IPS-18a (cell line): ENCODE measurements around the gene GPD1L.
A peak's percentile ranks its signal among the peaks of the same experiment; 100 is the strongest.

Source experiments
- H3K27ac ChIP-seq: one replicate; pipeline ENCODE4 v1.5.1; 2013; ENCODE audit warnings: low read length
- H3K27me3 ChIP-seq: one replicate; pipeline ENCODE4 v1.6.1; 2013; ENCODE audit warnings: mild to moderate bottlenecking, low read length; ENCODE audit not compliant: control insufficient read depth, insufficient read depth
- H3K36me3 ChIP-seq: one replicate; pipeline ENCODE4 v1.6.1; 2013; ENCODE audit warnings: low read depth, low read length; ENCODE audit not compliant: control insufficient read depth
- H3K4me1 ChIP-seq: one replicate; pipeline ENCODE4 v1.6.1; 2013; ENCODE audit warnings: low read depth, low read length; ENCODE audit not compliant: control insufficient read depth
- H3K4me3 ChIP-seq: one replicate; pipeline ENCODE4 v1.5.1; 2013; ENCODE audit warnings: low read length
- H3K9ac ChIP-seq: one replicate; pipeline ENCODE4 v1.6.1; 2013; ENCODE audit warnings: mild to moderate bottlenecking, low read length, moderate library complexity
- H3K9me3 ChIP-seq: one replicate; pipeline ENCODE4 v1.6.1; 2013; ENCODE audit warnings: low read depth, low read length; ENCODE audit not compliant: control insufficient read depth

GPD1L gene

DNA sequence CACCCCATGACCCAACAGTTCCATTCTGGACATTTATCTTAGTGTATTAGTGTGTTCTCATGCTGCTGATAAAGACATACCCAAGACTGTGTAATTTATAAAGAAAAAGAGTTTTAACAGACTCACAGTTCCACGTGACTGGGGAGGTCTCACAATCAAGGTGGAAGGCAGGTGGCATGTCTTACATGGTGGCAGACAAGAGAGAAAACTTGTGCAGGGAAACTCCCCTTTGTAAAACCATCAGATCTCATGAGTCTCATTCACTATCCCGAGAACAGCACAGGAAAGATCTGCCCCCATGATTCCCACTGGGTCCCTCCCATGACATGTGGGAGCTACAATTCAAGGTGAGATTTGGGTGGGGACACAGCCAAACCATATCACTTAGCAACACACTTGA, 21.6 kb upstream of the GPD1L start:
- Histone ChIP-seq H3K9ac (no peak overlapping the region), H3K27me3 (no peaks in the 10 kb centered on the region), H3K4me1 (no peaks in the 10 kb centered on the region), H3K4me3 (no peak overlapping the region), H3K9me3 (no peaks in the 10 kb centered on the region), H3K36me3 (no peaks in the 10 kb centered on the region), H3K27ac (no peak overlapping the region)

DNA sequence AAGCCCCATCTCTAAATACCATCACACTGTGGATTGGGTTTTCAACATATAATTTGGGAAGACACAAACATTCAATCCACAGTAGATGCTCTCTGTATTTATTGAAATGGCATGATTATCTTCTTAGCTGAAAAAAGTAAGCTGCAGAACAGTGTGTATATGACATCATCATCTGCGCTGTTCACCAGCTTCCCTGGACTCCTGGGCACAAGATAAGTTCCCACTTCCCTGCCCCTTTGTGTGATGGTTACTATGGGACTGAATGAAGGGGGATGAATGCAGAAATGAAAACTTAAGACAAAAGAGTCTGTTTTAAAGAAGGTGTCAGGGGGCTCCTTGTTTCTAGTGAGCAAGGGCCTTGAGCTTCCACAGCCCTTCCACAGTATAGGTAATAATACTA, 20.0 kb upstream of the GPD1L start:
- Histone ChIP-seq H3K4me3 (no peak overlapping the region), H3K4me1 (no peaks in the 10 kb centered on the region), H3K9ac (no peak overlapping the region), H3K36me3 (no peaks in the 10 kb centered on the region), H3K9me3 (no peaks in the 10 kb centered on the region), H3K27ac (no peak overlapping the region), H3K27me3 (no peaks in the 10 kb centered on the region)

- Histone ChIP-seq H3K36me3 (no peaks in the 10 kb centered on the region), H3K9me3 (no peaks in the 10 kb centered on the region), H3K4me1 (no peaks in the 10 kb centered on the region), H3K4me3 (no peak overlapping the region), H3K27me3 (no peaks in the 10 kb centered on the region), H3K9ac (no peak overlapping the region), H3K27ac (no peak overlapping the region)
Observed at GRCh38 chr3:32089476-32089875, 16.9 kb upstream of the GPD1L start.

GRCh38 chr3:32093204-32093603, 13.2 kb upstream of the GPD1L start:
- H3K36me3 ChIP-seq, result no peaks in the 10 kb centered on the region
- no peaks in the 10 kb centered on the region for H3K9me3 ChIP-seq
- no peak overlapping the region for H3K9ac ChIP-seq
- H3K27me3 ChIP-seq, result no peaks in the 10 kb centered on the region
- H3K4me3 ChIP-seq, result no peak overlapping the region
- H3K27ac ChIP-seq, result no peak overlapping the region
- no peaks in the 10 kb centered on the region for H3K4me1 ChIP-seq

- peaks cover 6% of the 10 kb centered on the region for H3K9me3 ChIP-seq
- no peak overlapping the region for H3K4me3 ChIP-seq
- no peak overlapping the region for H3K9ac ChIP-seq
- H3K4me1 ChIP-seq, result no peaks in the 10 kb centered on the region
- no peaks in the 10 kb centered on the region for H3K27me3 ChIP-seq
- H3K36me3 ChIP-seq, result no peaks in the 10 kb centered on the region
- H3K27ac ChIP-seq, result no peak overlapping the region
Observed at GRCh38 chr3:32095431-32095830, 11.0 kb upstream of the GPD1L start.

DNA sequence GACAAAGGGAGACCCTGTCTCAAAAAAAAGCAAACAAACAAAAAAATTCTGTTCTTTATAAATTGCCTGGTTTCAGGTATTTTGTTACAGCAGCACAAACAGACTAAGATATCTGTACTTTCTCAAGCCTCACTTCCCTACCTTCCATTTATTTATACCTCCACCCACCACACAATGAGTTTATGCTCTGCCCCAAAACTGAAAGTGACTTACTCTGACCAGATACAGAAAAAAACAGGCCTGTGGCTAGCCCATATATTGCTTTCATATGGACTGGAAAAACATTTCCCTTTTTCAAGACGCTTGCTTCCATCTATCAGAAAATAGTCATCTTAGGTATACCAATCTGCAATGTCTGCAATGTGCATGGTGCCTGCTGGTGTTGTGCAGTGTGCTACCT, 8.7 kb upstream of the GPD1L start:
- H3K9me3 ChIP-seq, result peaks cover 21% of the 10 kb centered on the region
- H3K36me3 ChIP-seq, result no peaks in the 10 kb centered on the region
- H3K27ac ChIP-seq, result no peak overlapping the region
- H3K4me1 ChIP-seq, result no peaks in the 10 kb centered on the region
- H3K27me3 ChIP-seq, result no peaks in the 10 kb centered on the region
- H3K9ac ChIP-seq, result no peak overlapping the region
- H3K4me3 ChIP-seq, result no peak overlapping the region

DNA sequence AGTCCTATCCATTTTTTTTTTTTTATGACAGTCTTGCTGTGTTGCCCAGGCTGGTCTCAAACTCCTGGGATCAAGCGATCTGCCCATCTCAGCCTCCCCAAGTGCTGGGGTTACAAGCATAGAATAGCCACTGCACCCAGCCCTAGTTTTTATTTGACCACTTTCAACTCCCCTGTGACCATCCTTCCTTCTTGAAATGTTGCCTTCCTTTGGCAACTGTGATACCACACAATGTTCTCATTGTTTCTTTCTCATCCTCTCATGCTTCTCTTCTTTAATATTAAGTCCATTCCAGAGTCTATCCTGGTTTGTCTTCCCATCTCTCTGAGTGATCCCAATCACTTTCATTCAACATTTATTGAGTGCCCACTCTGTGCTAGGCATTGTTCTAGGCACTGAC, 7.9 kb upstream of the GPD1L start:
- no peaks in the 10 kb centered on the region for H3K4me1 ChIP-seq
- H3K4me3 ChIP-seq, result no peak overlapping the region
- H3K27me3 ChIP-seq, result no peaks in the 10 kb centered on the region
- no peak overlapping the region for H3K27ac ChIP-seq
- peaks cover 21% of the 10 kb centered on the region for H3K9me3 ChIP-seq
- H3K36me3 ChIP-seq, result no peaks in the 10 kb centered on the region
- H3K9ac ChIP-seq, result no peak overlapping the region

DNA sequence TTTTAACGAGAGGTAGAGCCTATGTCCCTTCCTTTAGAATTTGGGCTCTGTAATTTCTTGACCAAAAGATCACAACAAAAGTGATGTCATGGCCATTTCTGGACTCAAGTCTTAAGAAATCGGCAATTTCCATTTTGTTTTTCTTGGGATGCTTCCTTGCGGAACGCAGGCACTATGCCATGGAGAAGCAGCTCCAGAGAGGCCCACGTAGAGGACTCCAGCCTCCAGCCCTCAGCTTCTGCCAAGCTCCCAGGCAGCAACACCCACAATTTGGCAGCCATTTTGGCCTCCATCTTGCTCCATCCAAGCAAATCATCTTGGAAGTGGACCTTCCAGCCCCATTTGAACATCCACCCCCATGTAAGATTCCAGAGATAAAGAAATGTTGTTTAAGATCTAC, 6.0 kb upstream of the GPD1L start:
- H3K27me3 ChIP-seq, result no peaks in the 10 kb centered on the region
- H3K9me3 ChIP-seq, result peaks cover 21% of the 10 kb centered on the region
- no peak overlapping the region for H3K4me3 ChIP-seq
- H3K4me1 ChIP-seq, result no peaks in the 10 kb centered on the region
- no peak overlapping the region for H3K27ac ChIP-seq
- no peak overlapping the region for H3K9ac ChIP-seq
- H3K36me3 ChIP-seq, result no peaks in the 10 kb centered on the region

- Histone ChIP-seq H3K4me3 (no peak overlapping the region), H3K36me3 (no peaks in the 10 kb centered on the region), H3K9ac (no peak overlapping the region), H3K9me3 (peaks cover 21% of the 10 kb centered on the region), H3K4me1 (no peaks in the 10 kb centered on the region), H3K27ac (no peak overlapping the region), H3K27me3 (peaks cover 6% of the 10 kb centered on the region)
Observed at GRCh38 chr3:32102289-32102688, 4.1 kb upstream of the GPD1L start.

DNA sequence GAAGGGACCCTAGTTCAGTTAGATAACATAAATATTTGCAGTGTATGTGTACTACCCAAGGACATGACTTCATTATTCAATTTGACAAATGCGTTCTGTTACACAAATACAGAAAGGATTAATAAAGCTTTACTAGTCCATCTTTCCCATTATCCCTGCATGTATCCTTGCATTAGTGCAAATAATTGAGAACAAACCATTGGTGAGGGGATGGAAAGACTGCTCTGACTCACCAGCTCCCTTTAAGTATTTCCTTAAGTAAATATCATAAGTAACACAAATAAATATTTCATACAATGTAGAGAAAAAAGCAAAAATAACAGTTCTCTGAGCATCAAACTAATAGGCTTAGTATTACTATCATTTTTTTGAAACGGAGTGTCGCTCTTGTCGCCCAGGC, 1.9 kb upstream of the GPD1L start:
- Histone ChIP-seq H3K27ac (no peak overlapping the region), H3K4me1 (no peaks in the 10 kb centered on the region), H3K36me3 (no peaks in the 10 kb centered on the region), H3K27me3 (peaks cover 20% of the 10 kb centered on the region), H3K9me3 (peaks cover 18% of the 10 kb centered on the region), H3K4me3 (no peak overlapping the region), H3K9ac (no peak overlapping the region)

- Histone ChIP-seq H3K27me3 (peaks cover 20% of the 10 kb centered on the region), H3K36me3 (no peaks in the 10 kb centered on the region), H3K9me3 (peaks cover 14% of the 10 kb centered on the region), H3K27ac (no peak overlapping the region), H3K9ac (no peak overlapping the region), H3K4me3 (peak overlapping the region; percentile 60), H3K4me1 (no peaks in the 10 kb centered on the region)
Observed at GRCh38 chr3:32105291-32106131, 909 bp upstream of the GPD1L start.

GRCh38 chr3:32106929-32107362, 526 bp downstream of the GPD1L start:
- H3K27ac ChIP-seq, result no peak overlapping the region

More at GRCh38 chr3:32106929-32107362, 526 bp downstream of the GPD1L start:
- Histone ChIP-seq H3K36me3 (no peaks in the 10 kb centered on the region), H3K9me3 (peaks cover 8% of the 10 kb centered on the region), H3K27me3 (peaks cover 20% of the 10 kb centered on the region), H3K4me1 (no peaks in the 10 kb centered on the region), H3K4me3 (peak overlapping the region; percentile 60), H3K9ac (no peak overlapping the region)
